ENCODE measurements around the gene CTNNA3.

CTNNA3 gene

DNA sequence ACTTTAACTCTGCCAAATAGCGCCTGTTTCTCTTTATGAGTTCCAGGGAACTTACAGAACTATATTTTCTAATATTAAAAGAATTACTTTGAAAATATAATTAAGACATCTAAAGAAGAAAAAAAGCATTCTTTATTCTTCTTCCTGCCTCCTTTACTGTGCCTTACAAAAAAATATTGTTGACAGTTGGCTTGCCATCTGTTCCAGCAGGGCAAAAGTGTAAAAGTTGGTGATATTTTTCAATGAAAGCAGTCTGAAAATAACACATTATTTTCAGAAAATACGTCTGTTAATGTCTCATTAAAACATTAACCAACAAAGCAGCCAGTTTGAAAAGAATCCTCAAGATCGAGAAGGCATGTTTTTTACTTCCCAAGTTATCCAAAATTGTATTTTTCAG is 1802.3 kb downstream of the CTNNA3 start:
- no peak for DNase-seq

DNA sequence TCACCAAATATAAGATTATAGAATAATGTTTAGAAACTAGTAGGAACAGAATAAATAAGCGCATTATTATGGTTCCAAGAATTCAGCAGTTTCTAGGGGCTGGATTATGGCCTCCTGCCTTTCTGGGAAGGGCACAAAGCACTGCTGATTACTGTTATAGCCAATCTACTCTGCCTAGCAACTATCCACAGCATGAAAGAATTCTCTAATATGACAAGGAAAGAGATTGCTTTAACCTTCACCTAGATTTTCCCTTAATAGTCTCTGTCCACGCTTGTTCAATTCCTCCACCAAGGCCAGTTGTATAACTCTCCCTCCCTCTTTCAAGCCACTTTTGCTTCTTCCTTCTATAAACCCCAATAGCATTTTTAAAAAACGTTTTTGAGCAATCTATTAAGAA is 1803.7 kb downstream of the CTNNA3 start:
- no peak for DNase-seq

DNA sequence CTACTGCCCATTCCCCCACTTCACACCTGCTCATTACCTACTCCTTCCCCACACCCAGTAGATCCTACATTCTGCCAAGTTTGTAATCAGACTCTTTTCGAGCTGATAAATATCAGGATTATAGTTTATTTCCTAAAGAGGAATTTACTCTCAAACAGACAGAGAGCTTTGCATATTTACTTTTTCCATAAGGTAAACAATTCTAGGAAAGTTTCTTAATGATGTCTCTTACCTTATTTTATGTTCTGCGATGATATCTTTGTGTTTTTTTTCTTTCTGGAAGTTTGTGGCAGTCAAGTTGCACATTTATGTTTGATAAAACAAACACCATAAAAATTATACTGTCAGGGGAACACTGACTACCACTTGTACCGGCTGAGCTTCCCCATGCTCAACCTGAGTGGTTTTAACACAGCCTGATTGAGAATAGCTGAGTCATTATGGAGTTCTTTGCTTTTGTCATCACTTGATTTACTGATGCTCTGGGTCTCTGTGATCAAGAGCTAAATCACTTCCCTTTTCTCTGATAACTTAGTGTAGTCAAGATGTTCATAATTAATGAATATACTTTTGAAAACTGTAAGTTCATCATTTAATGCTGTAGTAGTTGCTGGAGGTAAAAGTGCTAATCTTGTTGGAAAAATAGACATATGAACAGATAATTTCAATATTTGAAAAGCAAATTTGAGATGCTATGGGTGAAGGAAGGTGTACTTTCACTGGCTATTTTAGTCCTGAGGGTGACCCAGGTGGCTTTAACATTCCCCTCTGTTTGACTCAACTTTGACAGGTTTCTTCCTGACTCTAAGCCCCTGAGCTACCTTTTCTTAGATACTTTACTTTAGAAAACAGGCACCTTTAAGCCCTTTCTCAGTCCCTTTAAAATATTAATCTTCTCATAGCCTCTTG is 1804.7 kb downstream of the CTNNA3 start:
- no peak for DNase-seq

DNA sequence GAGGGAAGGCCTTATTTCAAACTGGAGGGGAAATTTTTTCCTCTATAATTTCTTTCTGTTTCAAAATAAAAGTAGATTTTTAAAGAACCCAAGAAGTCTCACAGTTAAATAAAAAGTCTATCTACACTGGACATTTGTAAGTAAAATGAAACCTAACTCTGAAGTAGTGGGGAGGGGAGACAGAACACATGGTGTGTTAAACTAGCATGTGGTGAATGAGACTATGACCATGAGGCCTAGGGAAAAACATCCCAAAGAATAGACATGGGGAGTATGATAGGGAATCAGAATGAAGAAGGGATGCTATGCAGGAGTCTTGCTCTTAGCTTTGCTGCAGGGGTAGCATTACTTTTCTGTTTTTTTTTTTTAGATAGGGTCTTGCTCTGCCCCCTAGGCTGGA is 1831.5 kb downstream of the CTNNA3 start:
- no peak for DNase-seq

DNA sequence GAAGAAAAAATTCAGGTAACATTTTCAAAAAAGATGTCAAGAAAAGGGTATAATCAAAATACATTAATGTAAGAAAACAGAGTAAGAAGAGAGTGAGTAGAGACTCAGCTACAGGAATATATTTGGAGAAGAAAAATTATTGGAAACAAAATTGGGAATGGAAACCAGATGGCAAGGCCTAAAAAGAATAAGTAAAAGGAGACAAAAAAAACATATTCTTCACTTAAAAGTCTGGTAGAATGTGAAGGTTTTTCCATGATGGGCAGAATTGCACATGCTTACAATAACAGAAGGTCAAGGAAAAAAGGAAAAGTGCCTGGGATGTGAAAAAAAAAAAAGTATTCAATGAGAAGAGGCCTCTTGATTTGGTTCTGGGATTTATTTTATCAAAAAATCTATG is 1832.0 kb downstream of the CTNNA3 start:
- DNase-seq, result no peak
